HG03280 (cell line): Measurements from ENCODE around the gene TPO.
"Not testable (repeated sequence)": the region's sequence is repeated elsewhere in the genome, so short reads cannot be mapped to it uniquely, and the experiment has no call there.

Experiments
- ATAC-seq: cut with Tn5 transposase; IDR thresholded peaks from one replicate; pipeline ENCODE4 v1.9.1; 2021; ENCODE audit warnings: mild to moderate bottlenecking, moderate library complexity; ENCODE audit not compliant: unreplicated experiment

TPO gene

GRCh38 chr2:1413156-1413710, at the start of gene TPO:
TSS of gene TPO (plus strand) at chr2:1413463. CDS start at chr2:1414409, 946 bp downstream.
- ATAC-seq, result no peak

DNA sequence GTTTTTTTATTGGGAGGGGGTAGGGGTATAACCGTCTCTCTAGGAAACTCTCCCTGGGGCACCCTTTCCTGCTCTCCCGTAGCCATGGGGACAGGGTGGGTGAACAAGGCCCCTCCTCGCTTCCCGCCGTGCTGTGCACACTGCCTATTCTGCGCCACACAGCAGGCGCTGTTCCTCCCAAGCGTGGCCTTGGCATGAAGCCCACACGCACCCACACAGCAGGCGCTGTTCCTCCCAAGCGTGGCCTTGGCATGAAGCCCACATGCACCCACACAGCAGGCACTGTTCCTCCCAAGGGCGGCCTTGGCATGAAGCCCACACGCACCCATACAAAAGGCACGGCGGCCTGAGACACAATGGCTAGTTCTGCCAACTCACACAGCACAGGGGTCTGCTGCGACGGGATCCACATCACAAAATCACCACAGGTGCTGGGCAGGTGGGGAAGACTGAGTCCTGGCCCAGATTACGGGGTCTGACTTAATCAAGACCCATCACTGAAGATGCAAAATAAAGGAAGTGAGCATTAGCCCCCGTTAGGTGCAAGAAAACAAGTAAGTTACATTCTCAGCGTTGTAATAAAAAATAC, 46.6 kb upstream of the TPO start:
- no peak for ATAC-seq

- ATAC-seq, result no peak
Observed at GRCh38 chr2:1367601-1368000, 45.7 kb upstream of the TPO start.

DNA sequence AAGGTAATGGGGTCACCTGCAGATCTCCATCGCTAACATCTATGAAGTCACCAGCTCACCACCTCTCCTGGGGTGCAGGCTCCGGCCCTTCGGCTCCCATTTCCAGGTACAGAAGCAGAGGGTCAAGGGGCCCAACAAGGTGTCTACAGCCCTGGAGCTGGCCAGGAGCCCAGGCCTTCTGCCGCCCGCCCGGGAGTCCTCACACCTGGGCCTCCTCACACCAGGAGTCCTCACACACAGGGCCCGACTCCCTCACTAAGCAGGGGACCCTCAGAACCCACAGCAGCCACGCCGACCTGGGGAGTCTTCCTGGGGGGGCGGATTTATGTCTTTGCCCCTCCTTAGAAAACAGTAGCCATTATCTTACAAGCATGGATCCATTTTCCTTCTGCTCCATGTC, 43.4 kb upstream of the TPO start:
- ATAC-seq, result no peak

GRCh38 chr2:1370461-1370860, 42.8 kb upstream of the TPO start:
- no peak for ATAC-seq

DNA sequence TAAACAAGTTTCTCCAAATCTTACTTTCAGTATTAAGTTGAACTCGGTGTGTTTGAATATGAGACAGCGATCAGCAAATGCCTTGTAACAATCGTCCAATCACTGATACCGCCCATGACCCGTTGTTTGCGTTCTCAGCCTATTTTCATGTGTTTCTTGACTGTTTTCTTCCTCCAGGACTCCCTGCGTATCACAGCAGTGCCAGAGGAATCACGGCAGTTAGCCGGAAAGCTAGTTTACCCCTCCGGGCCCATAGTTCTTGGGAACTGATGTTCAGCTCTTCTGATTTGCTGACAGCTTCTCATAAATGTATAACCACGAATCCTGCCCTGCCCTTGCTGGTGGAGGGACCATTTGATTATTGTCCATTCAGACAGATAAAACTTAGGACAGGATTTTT, 42.2 kb upstream of the TPO start:
- no peak for ATAC-seq

- ATAC-seq, result no peak
Observed at GRCh38 chr2:1373830-1374229, 39.4 kb upstream of the TPO start.

DNA sequence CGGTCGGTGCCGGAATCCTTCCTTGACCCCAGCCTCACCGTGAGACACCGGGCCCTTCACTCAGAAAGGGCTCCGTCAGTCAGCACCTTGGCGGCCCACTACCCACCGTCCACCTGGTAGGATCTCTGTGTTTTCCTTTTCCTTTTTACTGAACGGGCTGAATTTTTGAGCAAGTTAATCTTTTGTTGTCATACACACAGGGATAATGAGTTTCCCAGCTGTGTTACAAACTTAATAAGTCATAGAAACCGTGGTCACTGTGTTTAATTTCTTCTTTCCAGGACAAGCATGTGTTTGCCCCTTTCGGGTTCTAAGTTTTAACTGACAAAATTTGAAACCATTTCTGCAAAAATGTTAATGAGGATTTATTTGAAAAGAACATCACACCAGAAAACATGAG, 39.0 kb upstream of the TPO start:
- ATAC-seq, result no peak

DNA sequence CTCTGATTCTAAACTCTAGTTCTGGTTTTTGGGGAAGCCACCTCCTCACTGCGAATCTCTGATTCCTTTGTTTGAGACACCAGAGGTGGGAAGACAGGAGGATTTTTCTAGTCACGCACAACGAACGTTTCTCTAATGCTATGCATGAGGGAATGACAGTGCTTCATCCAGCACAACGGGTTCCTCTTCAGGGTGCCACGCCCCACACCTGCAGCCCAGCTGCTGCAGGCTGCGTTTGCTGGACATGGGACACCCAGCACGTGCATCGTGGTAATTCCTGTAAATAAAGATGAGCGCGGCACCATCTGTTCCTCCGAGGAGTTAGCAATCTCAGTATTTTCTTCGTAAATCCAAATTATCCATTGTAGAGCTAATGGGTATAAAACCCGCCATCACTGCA, 37.5 kb upstream of the TPO start:
- no peak for ATAC-seq

- no peak for ATAC-seq
Observed at GRCh38 chr2:1377473-1377872, 35.8 kb upstream of the TPO start.

- ATAC-seq, result no peak
Observed at GRCh38 chr2:1378456-1379150, 34.7 kb upstream of the TPO start.

GRCh38 chr2:1381644-1382043, 31.6 kb upstream of the TPO start:
- ATAC-seq, result no peak

DNA sequence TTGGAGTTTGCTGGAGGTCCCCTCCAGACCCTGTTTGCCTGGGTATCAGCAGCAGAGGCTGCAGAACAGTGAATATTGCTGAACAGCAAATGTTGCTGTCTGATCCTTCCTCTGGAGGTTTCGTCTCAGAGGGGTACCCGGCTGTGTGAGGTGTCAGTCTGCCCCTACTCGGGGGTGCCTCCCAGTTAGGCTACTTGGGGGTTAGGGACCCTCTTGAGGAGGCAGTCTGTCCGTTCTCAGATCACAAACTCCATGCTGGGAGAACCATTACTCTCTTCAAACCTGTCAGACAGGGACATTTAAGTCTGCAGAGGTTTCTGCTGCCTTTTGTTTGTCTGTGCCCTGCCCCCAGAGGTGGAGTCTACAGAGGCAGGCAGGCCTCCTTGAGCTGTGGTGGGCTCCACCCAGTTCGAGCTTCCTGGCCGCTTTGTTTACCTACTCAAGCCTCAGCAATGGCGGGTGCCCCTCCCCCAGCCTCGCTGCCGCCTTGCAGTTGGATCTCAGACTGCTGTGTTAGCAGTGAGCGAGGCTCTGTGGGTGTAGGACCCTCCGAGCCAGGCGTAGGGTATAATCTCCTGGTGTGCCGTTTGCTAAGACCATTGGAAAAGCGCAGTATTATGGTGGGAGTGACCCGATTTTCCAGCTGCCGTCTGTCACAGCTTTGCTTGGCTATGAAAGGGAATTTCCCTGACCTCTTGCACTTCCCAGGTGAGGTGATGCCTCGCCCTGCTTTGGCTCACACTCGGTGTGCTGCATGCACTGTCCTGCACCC, 25.1 kb upstream of the TPO start:
- ATAC-seq, result not testable (repeated sequence)

- not testable (repeated sequence) for ATAC-seq
Observed at GRCh38 chr2:1390118-1390517, 23.1 kb upstream of the TPO start.

- ATAC-seq, result no peak
Observed at GRCh38 chr2:1393321-1393720, 19.9 kb upstream of the TPO start.

DNA sequence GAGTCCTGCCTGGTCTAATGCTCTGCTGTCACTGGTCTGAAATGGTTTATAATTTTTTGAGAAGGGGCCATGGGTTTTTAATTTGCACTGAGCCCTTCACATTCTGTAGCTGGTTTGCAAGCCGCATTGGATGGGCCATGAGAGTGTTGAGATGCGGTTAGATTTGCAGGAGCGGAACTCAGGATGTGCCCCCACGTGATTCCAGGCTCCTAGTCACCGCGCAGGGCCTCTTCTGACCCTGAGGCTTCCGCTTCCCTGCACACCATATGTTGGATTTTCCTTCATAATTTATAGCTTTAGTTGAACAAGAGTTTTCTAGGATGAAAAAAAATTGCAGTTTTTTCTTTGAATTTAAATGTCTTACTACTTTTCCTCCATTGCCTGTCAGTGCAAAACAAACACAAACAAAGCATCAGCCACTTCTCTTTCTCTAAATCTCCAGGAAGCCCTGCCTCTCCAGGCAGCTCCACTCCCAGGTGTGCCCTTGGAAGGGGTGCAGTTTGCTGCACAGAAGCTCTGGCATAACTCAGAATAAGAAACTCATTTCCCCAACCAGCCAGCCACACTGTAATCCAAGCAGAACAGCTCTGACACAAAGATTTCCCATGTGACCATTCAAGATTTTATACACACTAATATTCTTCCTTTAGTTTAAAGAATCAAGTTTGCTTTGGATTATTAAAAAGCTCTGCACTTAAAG, 18.4 kb upstream of the TPO start:
- no peak for ATAC-seq

- no peak for ATAC-seq
Observed at GRCh38 chr2:1397350-1397749, 15.9 kb upstream of the TPO start.

DNA sequence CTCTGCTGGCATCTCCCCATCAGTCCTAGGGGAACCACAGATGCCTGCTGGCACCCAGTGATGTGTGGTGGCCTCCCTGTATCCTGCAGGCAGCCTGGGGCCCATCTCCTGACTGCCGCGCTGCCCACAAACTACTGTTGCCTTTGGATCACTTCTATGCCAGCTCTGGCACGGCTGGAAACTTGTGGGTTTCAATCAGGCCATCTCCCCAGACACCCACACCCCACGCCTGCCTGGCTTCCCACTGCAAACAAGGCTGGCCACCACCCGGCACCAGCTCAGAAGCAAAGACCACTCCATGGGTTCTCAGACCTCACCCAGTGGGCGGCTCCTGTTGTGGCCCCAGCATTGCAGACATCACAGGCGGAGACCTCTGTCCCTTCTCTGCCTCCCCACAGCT, 15.1 kb upstream of the TPO start:
- ATAC-seq, result no peak

- no peak for ATAC-seq
Observed at GRCh38 chr2:1400943-1401735, 12.1 kb upstream of the TPO start.

GRCh38 chr2:1402064-1402463, 11.2 kb upstream of the TPO start:
- no peak for ATAC-seq
